A673 (cell line): ENCODE data around the gene NRTN. TPM values are rescaled to one million over a fixed set of nuclear protein-coding genes. Genes with fewer than 3 reads are reported as not detected.
A peak's percentile ranks its signal among the peaks of the same experiment; 100 is the strongest.

Source experiments
- BruUV-seq: library from RNA; stranded (reverse); fragments of 400-500 nt; replicated peaks from 2 replicates; lab custom pipeline; 2021; lab: Mats Ljungman, UMichigan
- CTCF ChIA-PET: fragments of 300-600 bp; sonication (Branson Sonifier 250); formaldehyde crosslinking; loops from one replicate; lab custom pipeline; 2022; ENCODE audit warnings: antibody characterized with exemption; lab: Charles Lee
- POLR2A ChIA-PET: fragments of 300-600 bp; sonication (Branson Sonifier 250); formaldehyde crosslinking; loops from one replicate; lab custom pipeline; 2022; ENCODE audit warnings: antibody characterized with exemption; ENCODE audit not compliant: low non-redundant PET; lab: Charles Lee
- DNase-seq: peaks from one replicate; pipeline ENCODE4 v3.0.0-alpha.2; 2015; ENCODE audit warnings: low spot score
- H3K27ac ChIP-seq: fragments of 200-600 bp; sonication (generic); 2 replicates; pipeline ENCODE4 v1.5.1; 2016; ENCODE audit warnings: mixed run types, low read depth, mild to moderate bottlenecking, mixed read lengths, antibody characterized with exemption, low read length; ENCODE audit not compliant: poor library complexity, severe bottlenecking
- H3K27me3 ChIP-seq: fragments of 200-600 bp; sonication (generic); replicated peaks from 2 replicates; pipeline ENCODE4 v1.6.1; 2017; ENCODE audit warnings: mixed run types, low read depth, mild to moderate bottlenecking, mixed read lengths, antibody characterized with exemption, low read length; ENCODE audit not compliant: insufficient read depth, poor library complexity
- H3K36me3 ChIP-seq: fragments of 200-600 bp; sonication (generic); 2 replicates; pipeline ENCODE4 v1.6.1; 2016; ENCODE audit warnings: mixed run types, mild to moderate bottlenecking, mixed read lengths, antibody characterized with exemption, low read length; ENCODE audit not compliant: insufficient read depth, poor library complexity, severe bottlenecking
- H3K4me1 ChIP-seq: fragments of 200-600 bp; sonication (generic); 2 replicates; pipeline ENCODE4 v1.6.1; 2017; ENCODE audit warnings: mixed run types, mild to moderate bottlenecking, mixed read lengths, antibody characterized with exemption, low read length; ENCODE audit not compliant: insufficient read depth, poor library complexity, severe bottlenecking
- H3K4me3 ChIP-seq: fragments of 200-600 bp; sonication (generic); 2 replicates; pipeline ENCODE4 v1.5.1; 2016; ENCODE audit warnings: low read depth, mixed run types, mild to moderate bottlenecking, mixed read lengths, low read length; ENCODE audit not compliant: poor library complexity, severe bottlenecking
- H3K9me3 ChIP-seq: fragments of 200-600 bp; sonication (generic); 2 replicates; pipeline ENCODE4 v1.6.1; 2016; ENCODE audit warnings: mixed run types, low read depth, mild to moderate bottlenecking, mixed read lengths, antibody characterized with exemption, low read length; ENCODE audit not compliant: poor library complexity, severe bottlenecking
- CTCF ChIP-seq: fragments of 300-800, 200-600 bp; sonication (generic); conservative IDR thresholded peaks from 2 replicates; pipeline ENCODE4 v1.5.1; 2017; ENCODE audit warnings: low read depth, mild to moderate bottlenecking, antibody characterized with exemption, low read length, moderate library complexity, mixed read lengths
- EZH2 ChIP-seq: fragments of 200-600 bp; sonication (generic); IDR thresholded peaks from 2 replicates; pipeline ENCODE4 v1.6.1; 2017; ENCODE audit warnings: borderline replicate concordance, low read depth, mild to moderate bottlenecking, mixed read lengths, antibody characterized with exemption, low read length; ENCODE audit not compliant: poor library complexity, severe bottlenecking
- intact Hi-C: fragments of 100-400 bp; cut with micrococcal nuclease; formaldehyde crosslinking; loops from one replicate; pipeline ENCODE4 v1.10.0; 2022; ENCODE audit not compliant: unreplicated experiment
- total RNA-seq: library from RNA; stranded (reverse); gene quantifications from 2 replicates; pipeline ENCODE4 v1.2.3, GENCODE V29; 2021

Gene NRTN
- total RNA-seq, 1 experiment from 2014 or later = 1.6 TPM

DNA sequence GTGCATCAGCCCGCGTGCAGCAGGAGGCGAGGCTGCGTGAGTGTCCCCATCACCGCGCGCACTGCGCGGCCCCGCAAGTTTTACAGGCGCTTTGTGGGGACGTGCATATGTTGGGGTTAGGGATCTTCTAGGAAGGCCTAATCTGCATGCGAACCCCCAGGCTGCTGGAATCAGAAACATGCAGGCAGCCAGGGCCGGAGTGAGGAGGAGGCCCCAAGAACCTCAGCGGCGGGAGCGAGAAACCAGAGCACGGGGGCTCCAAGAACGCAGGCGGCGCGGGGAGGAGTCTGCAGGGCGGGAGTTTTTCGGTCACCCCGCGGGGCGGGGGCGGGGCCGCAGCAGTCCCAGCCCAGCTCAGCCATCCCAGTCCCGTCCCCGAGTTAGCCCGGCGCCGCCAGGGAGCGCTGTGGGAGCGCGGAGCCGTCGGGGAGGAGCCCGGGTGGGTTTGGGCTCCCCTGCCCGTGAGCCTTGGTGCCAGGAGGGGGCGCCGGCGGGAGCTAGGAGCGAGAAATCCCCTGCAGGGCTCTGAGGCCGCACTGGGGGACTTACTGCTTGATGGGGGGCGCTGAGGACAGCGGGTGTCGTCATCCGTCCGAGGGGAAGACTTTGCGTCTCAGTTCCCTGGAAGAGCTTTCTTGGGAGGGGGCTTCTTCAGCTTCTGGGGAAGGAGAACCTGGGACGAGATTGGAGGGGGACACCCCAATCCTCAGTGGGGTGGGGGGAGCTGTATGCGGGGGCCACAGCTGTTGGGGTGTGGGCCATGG lies 933 bp upstream of the NRTN start:
- ChIA-PET CTCF (interaction anchor here (0.6 to 1.8 kb wide), 30 partner anchors 8 to 322 kb away, joined by 3 to 27 read pairs (median 3); partner anchors contain the start of genes CATSPERD, DUS3L, FUT3 and LONP1), POLR2A (no interaction called here)
- H3K4me3 ChIP-seq = peak overlapping the region; percentile 36
- peak overlapping the region; percentile 10 for H3K27ac ChIP-seq
- peak; percentile 97 for DNase-seq
- H3K27me3 ChIP-seq = no peaks in the 10 kb centered on the region
- H3K9me3 ChIP-seq = no peaks in the 10 kb centered on the region
- peaks cover 34% of the 10 kb centered on the region for H3K4me1 ChIP-seq
- intact Hi-C loops = loop anchor here (2.0 kb wide), 2 partner anchors 89 to 219 kb away; no protein-coding TSS in a partner anchor
- BruUV-seq = no TSS peak
- H3K36me3 ChIP-seq = no peaks in the 10 kb centered on the region
- TF ChIP-seq EZH2 = no peak
- peak; percentile 100 for TF ChIP-seq CTCF

GRCh38 chr19:5805462-5806132 lies 730 bp downstream of the NRTN start:
- TF ChIP-seq EZH2 = no peak
- TF ChIP-seq CTCF = peak; percentile 81
- peaks cover 34% of the 10 kb centered on the region for H3K4me1 ChIP-seq
- DNase-seq = peak; percentile 85
- ChIA-PET POLR2A (no interaction called here), CTCF (no interaction called here)
- H3K36me3 ChIP-seq = no peaks in the 10 kb centered on the region
- intact Hi-C loops = loop anchor here (2.0 kb wide), 2 partner anchors 87 to 217 kb away; no protein-coding TSS in a partner anchor
- no peak overlapping the region for H3K27ac ChIP-seq
- peak overlapping the region; percentile 47 for H3K4me3 ChIP-seq
- no TSS peak for BruUV-seq
- H3K27me3 ChIP-seq = no peaks in the 10 kb centered on the region
- no peaks in the 10 kb centered on the region for H3K9me3 ChIP-seq

DNA sequence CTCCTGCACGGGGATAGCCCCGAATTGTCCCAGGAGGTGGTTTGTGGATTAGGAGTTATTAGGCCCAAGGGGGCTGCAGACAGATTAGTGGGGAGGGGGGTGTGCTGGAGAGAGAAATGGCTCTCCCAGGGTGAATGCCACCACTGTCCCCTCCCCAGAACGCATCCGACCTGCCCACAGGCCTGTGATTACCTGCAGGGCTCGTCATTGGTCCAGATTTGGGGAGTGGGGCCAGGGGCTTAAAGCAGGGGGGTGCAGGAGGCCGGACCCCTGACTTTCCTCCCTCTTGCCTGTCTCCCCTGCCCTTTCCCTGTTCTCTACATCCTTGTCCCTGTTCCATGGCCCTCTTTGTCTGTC lies 1.2 kb downstream of the NRTN start:
- ChIA-PET CTCF (no interaction called here), POLR2A (no interaction called here)
- no peaks in the 10 kb centered on the region for H3K27me3 ChIP-seq
- intact Hi-C loops = no loop called here
- H3K4me3 ChIP-seq = peak overlapping the region; percentile 47
- H3K36me3 ChIP-seq = no peaks in the 10 kb centered on the region
- DNase-seq = no peak
- H3K27ac ChIP-seq = no peak overlapping the region
- no peaks in the 10 kb centered on the region for H3K9me3 ChIP-seq
- no peak for TF ChIP-seq CTCF
- no peak for TF ChIP-seq EZH2
- H3K4me1 ChIP-seq = peaks cover 34% of the 10 kb centered on the region
- BruUV-seq = no TSS peak
